ENCODE data around the gene SULF2.

The SULF2 gene

GRCh38 chr20:47667531-47668312 is 117.6 kb downstream of the SULF2 start:
- DNase-seq: no peak

DNA sequence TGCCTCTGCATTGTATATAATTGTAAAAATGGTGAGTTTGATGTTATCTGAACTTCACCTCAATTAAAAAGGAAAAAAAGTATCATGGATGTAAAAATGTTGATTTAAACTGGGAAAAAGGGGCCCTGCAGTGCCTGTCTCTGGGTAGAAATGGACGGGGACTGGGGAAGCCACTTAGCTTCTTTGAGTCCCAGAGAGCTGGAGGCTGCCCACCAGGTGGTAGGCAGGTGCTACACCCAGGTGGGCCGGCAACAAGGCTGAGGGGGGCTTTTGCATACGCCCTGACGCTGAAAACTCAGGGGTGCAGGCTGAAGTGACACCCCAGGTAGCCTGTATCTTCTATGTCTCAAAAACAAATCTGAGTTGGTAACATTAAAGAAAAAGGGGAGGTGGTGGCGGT is 118.2 kb downstream of the SULF2 start:
- DNase-seq: no peak

DNA sequence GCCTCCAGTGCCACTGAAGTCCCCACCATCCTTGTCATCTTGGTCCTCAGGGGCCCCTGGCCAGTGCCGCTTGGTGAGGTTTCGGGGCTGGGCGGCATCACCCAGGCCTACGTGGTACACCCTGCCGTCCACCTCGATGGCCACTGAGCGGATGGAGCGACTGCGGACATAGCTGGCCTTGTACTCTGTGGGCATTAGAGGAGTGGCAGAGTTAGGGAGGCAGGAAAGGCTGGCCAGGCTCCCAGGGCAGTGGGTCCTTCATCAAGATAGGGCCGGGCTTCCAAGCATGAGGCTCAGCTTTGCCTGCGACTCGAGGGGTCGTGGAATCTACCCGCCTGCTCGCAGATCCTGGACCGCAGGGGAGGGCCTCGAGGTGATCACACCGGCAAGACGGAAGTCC is 119.0 kb downstream of the SULF2 start:
- DNase-seq: no peak

DNA sequence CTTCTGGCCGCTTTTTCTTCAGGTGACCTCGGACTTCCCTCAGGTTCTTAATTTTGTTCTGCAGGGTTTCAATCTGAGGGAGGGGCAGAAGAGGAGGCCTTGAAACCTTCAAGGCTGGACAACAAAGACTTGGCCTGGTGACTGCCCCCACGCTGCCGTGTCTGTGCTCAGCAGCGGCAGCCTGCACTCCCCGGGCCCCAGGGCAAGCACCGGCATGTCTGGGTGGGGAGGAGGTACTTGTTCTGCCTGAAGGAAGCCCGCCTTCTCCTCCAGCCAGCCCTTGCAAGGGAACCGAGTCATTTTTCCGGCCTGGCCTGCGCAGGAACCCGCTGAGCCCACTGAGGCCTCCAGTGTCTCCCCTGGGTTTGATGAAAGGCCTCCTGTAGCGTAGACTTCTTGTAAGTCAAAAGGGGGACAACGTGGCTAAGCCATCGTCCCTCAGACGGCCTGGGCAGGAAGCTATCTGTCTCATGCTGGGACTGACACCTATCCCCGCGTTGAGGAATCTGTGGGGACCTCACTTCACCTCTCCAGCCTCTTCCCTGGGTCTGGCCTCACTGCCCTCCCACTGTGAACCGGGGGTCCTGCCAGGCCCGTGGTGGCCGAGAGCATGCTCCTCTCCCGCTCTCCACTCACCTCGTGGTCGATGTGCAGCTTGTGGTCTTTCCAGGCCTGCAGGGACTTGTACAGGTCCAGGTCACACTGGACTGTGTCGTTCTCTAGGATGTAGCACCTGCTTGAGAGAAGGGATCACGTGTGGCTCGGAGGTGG is 119.9 kb downstream of the SULF2 start:
- DNase-seq: no peak

DNA sequence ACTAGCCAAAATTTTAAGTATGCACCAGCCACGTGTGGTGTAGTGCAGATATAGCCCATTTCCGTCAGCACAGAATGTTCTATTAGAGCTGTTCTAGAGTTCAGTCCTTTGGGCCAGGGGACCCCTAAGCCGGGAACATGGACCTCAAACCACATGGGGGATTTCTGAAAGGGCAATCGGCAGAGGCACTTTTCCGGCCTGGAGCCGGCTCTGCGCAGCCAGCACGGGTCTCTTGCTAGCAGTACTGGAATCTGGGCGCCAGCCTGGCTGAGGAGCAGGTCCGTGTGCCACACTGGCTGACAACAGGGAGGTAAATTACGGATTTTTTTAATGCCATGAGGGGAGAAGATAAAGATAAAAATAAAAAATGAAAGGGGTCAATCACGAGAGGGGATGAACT is 120.5 kb downstream of the SULF2 start:
- DNase-seq: no peak

DNA sequence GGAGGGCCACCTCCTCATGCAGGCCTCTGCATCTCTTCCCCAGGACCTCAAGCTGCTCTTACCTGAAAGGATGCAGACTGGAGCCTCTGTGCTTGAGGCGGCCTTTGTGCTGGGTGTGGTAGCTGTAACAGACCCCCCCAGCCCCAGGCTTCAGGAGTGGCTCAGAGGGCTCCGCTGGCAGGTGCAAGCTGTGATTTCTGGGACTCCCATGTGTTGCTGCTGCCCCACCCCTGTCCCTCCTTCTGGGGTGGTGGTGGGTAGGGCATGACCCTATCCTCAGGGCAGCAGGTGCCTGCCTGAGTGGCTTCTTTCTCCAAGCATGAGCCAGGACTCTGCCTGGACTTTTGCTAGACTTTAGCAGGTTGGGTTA is 121.2 kb downstream of the SULF2 start:
- no peak for DNase-seq

DNA sequence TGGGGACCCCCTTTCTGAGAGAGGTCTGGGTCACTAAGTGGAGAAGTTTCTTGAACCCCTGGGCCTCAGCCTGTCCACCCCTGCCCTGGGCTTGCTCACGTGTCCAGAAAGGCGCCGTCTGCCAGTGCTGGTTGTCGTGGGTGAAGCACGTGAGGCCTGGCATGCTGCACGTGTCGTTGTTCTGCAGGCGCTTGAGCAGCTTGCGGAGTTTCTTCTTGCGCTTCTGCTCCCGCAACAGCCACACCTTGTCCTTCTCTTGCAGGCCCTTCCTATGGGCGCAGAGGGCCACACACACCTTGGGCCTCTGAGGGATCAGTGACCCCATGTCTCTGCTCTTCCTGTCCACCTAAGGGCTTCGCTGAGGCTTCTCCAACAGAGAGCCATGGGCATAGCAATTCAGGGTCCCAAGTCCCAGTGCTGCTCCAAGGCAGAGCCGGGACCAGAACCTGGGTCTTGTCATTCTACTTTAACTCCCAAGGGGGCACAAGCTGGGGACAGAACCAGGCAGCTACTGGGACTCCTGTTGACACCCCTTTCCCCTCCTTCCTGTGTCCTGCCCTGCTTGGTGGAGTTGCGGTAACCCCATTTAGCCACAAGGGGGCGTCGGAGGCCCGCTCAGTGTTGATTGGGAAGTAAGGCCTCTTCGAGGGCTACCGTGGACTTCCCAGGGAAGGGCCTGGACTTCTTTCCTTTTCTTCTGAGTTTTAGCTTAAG is 121.8 kb downstream of the SULF2 start:
- DNase-seq: no peak

DNA sequence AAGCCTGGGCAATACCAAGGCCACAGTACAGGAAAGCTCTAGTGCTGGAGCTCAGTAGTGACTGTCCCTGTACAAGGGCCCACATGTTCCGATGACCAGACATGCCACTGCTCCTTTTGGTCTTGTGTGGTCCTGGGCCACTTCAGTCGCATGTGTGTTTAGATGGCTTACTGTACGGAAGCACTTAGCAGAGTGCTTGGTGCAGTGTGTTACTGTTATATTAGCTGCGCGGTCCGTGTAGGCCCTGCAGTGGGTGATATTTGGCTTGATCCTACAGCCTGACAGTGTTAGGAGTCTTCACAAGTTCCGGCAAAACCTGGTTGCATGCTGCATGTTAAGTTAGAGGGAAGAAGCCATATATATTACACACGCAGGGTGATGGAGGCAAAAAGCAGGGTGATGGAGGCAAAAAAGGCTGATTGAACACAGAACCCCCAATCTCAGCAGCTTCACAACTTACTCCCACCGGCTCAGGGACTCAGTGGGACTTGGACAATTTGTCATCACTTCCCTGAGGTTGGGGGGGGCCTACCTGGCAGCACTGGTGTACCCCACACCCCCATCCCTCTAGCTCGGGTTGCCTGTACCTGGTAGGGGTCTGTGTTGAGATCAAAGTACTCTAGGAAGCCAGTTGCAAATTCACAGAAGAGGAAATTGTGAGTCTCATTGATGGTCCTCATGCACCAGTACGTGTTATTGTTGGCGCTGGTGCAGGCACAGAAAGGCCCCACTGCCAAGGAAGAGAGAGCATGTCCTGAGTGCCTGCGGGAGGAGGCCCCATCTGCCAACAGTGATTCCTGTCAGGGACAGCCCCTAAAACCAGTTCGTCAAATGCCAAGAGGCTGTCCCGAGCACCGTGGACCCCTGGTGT is 122.6 kb downstream of the SULF2 start:
- DNase-seq: no peak

- DNase-seq: no peak
Observed at GRCh38 chr20:47661714-47662113, 123.6 kb downstream of the SULF2 start.

- no peak for DNase-seq
Observed at GRCh38 chr20:47660983-47661700, 124.1 kb downstream of the SULF2 start.

DNA sequence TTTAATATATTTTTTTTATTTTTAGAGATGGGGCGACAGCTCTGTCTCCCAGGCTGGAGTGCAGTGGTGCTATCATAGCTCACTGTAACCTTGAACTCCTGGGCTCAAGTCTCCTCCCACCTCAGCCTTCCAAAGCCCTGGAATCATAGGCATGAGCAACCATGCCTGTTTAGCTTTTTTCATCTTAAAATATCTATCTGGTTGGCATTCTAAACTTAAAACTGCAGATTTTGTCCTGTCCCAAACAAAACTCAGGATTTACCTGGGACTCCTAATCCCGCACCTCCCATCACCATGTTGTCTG is 124.7 kb downstream of the SULF2 start:
- no peak for DNase-seq

DNA sequence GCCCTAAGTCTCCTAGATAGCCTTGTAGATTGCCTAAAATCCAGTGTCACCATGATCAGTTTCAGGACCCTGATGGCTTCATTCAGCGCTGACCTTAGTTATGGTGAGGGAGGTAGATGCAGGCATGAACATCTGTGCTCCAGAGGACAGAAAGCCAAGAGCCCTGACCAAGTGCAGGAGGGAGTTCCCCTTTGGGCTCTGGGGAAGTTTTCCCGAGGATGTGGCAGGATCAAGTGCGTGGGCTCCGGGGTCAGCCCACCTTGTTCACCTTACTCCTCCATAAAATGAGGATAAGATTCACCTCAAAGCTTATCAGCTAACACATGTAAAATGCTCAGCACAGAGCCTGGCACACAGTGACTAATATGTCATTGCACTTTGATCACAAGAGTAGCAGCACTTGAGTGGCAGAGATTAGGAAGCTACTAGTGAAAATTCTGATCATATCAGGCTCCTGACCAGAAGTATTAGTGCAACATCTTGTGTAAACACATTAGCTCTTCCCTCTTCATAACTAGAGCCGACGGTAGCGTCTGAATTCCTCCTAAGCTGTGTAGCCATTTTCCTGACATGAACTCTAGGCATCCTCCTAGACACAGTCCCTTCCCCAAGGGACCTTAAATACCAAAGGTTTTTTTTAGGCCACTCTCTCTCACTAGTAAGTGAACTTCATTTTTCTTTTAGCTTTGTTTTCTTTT is 125.2 kb downstream of the SULF2 start:
- DNase-seq: no peak

GRCh38 chr20:47656318-47656717 is 129.0 kb downstream of the SULF2 start:
- DNase-seq: no peak

DNA sequence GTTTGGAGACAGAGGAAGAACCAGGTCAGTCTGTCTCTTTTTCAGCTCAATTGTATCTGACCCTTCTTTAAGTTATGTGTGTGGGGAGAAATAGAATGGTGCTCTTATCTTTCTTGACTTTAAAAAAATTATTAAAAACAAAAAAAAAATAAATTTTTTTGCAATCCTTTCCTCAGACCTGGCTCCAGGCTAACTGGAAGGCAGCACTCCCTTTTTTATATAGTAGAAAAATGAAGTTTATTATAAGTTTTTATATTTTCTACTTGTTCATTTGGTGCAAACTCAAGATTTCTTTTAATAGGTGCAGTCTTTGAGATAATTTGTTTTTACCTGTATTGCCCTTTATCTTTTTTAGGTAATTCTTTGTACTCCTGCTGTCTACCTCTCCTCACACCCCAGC is 129.6 kb downstream of the SULF2 start:
- DNase-seq: no peak

DNA sequence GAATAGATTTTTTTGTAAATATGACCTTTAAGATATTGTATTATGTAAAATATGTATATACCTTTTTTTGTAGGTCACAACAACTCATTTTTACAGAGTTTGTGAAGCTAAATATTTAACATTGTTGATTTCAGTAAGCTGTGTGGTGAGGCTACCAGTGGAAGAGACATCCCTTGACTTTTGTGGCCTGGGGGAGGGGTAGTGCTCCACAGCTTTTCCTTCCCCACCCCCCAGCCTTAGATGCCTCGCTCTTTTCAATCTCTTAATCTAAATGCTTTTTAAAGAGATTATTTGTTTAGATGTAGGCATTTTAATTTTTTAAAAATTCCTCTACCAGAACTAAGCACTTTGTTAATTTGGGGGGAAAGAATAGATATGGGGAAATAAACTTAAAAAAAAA is 130.9 kb downstream of the SULF2 start:
- DNase-seq: no peak

GRCh38 chr20:47653869-47654268 is 131.4 kb downstream of the SULF2 start:
- DNase-seq: no peak

DNA sequence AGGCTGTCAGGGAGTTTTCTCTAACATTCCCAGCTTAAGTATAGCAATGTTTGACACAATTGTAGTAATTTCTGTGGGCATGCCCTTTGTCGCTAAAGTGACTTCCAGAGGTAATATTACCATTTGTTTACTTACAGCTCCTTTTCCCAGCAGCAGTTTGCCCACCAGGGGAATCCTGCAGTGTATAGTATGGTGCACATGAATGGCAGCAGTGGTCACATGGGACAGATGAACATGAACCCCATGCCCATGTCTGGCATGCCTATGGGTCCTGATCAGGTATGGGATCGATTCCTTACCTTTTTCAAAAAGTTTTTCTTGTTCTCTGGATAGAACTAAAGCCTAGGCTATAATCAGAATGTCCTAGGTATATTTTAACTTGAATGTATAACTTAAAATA is 132.5 kb downstream of the SULF2 start:
- no peak for DNase-seq

DNA sequence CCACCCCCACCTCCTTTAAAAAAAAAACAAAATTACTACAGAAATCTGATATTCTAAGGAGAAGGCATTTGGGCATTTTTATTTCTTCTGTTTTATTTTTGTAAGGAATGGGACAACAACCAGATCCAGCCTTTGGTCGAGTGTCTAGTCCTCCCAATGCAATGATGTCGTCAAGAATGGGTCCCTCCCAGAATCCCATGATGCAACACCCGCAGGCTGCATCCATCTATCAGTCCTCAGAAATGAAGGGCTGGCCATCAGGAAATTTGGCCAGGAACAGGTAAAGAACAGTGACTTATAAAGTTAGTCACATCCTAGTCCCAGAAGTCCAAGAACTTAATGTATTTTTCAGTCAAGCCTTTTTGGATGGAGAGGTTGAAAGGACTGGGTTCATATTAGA is 133.0 kb downstream of the SULF2 start:
- no peak for DNase-seq

GRCh38 chr20:47648943-47649342 is 136.3 kb downstream of the SULF2 start:
- no peak for DNase-seq

- DNase-seq: no peak
Observed at GRCh38 chr20:47647994-47648393, 137.3 kb downstream of the SULF2 start.

GRCh38 chr20:47645632-47646031 is 139.6 kb downstream of the SULF2 start:
- DNase-seq: no peak

GRCh38 chr20:47642624-47643023 is 142.7 kb downstream of the SULF2 start:
- no peak for DNase-seq

Measured in NCI-H2081 treated with DMSO at 0.1 percent for 48 hours (cell line).